HepG2 (cell line): ENCODE data around the gene SPART. TPM values are rescaled to one million over a fixed set of nuclear protein-coding genes. Genes with fewer than 3 reads are reported as not detected.

Experiments
- ATAC-seq: fragments of 200-7000 bp; cut with Tn5 transposase; 3 replicates; pipeline ENCODE4 v1.9.1; 2020; ENCODE audit warnings: mild to moderate bottlenecking, moderate library complexity
- BruUV-seq: library from RNA; stranded (reverse); fragments of 400-500 nt; replicated peaks from 2 replicates; lab custom pipeline; 2021; lab: Mats Ljungman, UMichigan
- CTCF ChIA-PET: fragments of 300-600 bp; formaldehyde crosslinking; extraction: SDS; loops from one replicate; lab custom pipeline; 2021; ENCODE audit warnings: low total read pairs, inconsistent platforms, low intra/inter-chr PET ratio; lab: Yijun Ruan, JAX
- POLR2A ChIA-PET: fragments of 350-600 bp; sonication (Branson Sonifier 250); formaldehyde crosslinking; loops from one replicate; lab custom pipeline; 2020; ENCODE audit warnings: antibody characterized with exemption, inconsistent platforms; lab: Yijun Ruan, JAX
- DNase-seq: peaks from one replicate; pipeline ENCODE4 v3.0.0-alpha.2; 2015; ENCODE audit warnings: low spot score
- FAIRE-seq: peaks from 3 replicates; lab custom pipeline; 2011; peaks lifted over from hg19 to GRCh38; lab: Jason Lieb, UNC
- H2AFZ ChIP-seq: one replicate; pipeline ENCODE4 v1.6.1; 2011; ENCODE audit warnings: low read length, inconsistent platforms
- H3K27ac ChIP-seq: fragments of 300-600 bp; 3 replicates; pipeline ENCODE4 v1.8.0; 2011; ENCODE audit warnings: mixed run types, mild to moderate bottlenecking, mixed read lengths, low read length, inconsistent platforms; ENCODE audit not compliant: insufficient read depth; ENCODE audit errors: extremely low read length
- H3K27me3 ChIP-seq, 2 experiments: fragments of 200-600 bp in 1 of 2; 2 replicates in 1 of 2; 3 replicates in 1 of 2; pipeline versions ENCODE4 v1.6.0 to v1.8.0; 2011; ENCODE audit warnings: low read length in 2 of 2, mild to moderate bottlenecking in 2 of 2, moderate library complexity in 2 of 2, inconsistent platforms in 1 of 2; ENCODE audit not compliant: insufficient read depth in 2 of 2, control insufficient read depth in 1 of 2
- H3K36me3 ChIP-seq, 2 experiments: fragments of 200-600 bp in 1 of 2; replicated peaks in 1 of 2; 2 replicates in 1 of 2; 3 replicates in 1 of 2; pipeline versions ENCODE4 v1.5.1 to v1.8.0; 2011; ENCODE audit warnings: low read length in 2 of 2, inconsistent platforms in 1 of 2; ENCODE audit not compliant: insufficient read depth in 2 of 2, control insufficient read depth in 1 of 2
- H3K4me1 ChIP-seq: 2 replicates; pipeline ENCODE4 v1.5.1; 2012; ENCODE audit warnings: low read length, inconsistent platforms; ENCODE audit not compliant: insufficient read depth
- H3K4me2 ChIP-seq: 2 replicates; pipeline ENCODE4 v1.6.0; 2011; ENCODE audit warnings: low read depth, low read length, inconsistent platforms
- H3K4me3 ChIP-seq, 3 experiments: fragments of 200-600 bp in 1 of 3; sonication (generic), shearing (Covaris generic) in 1 of 3; replicated peaks in 1 of 3; 2 replicates each; pipeline ENCODE4 v1.5.1; 2011 to 2016; ENCODE audit warnings: low read length in 3 of 3, inconsistent platforms in 2 of 3, low read depth in 2 of 3, mild to moderate bottlenecking in 2 of 3, control low read depth in 1 of 3, mixed read lengths in 1 of 3; ENCODE audit not compliant: insufficient read depth in 1 of 3
- H3K79me2 ChIP-seq: one replicate; pipeline ENCODE4 v1.6.1; 2011; ENCODE audit warnings: low read length, inconsistent platforms; ENCODE audit not compliant: insufficient read depth
- H3K9ac ChIP-seq: 2 replicates; pipeline ENCODE4 v1.6.0; 2011; ENCODE audit warnings: mild to moderate bottlenecking, low read depth, low read length, inconsistent platforms; ENCODE audit not compliant: insufficient read depth
- H3K9me3 ChIP-seq: 2 replicates; pipeline ENCODE4 v1.5.1; 2012; ENCODE audit warnings: mild to moderate bottlenecking, low read length
- H4K20me1 ChIP-seq: 2 replicates; pipeline ENCODE4 v1.6.0; 2011; ENCODE audit warnings: inconsistent platforms, mild to moderate bottlenecking, low read length, moderate library complexity; ENCODE audit not compliant: insufficient read depth
- CEBPZ ChIP-seq: IDR thresholded peaks from 2 replicates; pipeline ENCODE4 v1.6.1; 2012; ENCODE audit warnings: low read length, improper control_type of control experiment
- CENPX ChIP-seq: sonication (generic); formaldehyde crosslinking; IDR thresholded peaks from 2 replicates; pipeline ENCODE4 v1.9.0; 2021; ENCODE audit warnings: mild to moderate bottlenecking, missing genetic modification reagents, moderate library complexity
- EZH2 ChIP-seq: conservative IDR thresholded peaks from 2 replicates; pipeline ENCODE4 v1.6.1; 2012; ENCODE audit warnings: mild to moderate bottlenecking, low read depth, low read length, moderate library complexity
- HDAC6 ChIP-seq: fragments of 200-600 bp; sonication (generic); IDR thresholded peaks from 2 replicates; pipeline ENCODE4 v1.7.0; 2017; ENCODE audit warnings: mild to moderate bottlenecking, antibody characterized with exemption, low read length, low read depth
- KAT8 ChIP-seq: IDR thresholded peaks from 2 replicates; pipeline ENCODE4 v1.6.1; 2016; ENCODE audit warnings: missing genetic modification reagents, missing compliant biosample characterization
- KDM6A ChIP-seq: IDR thresholded peaks from 2 replicates; pipeline ENCODE4 v1.6.1; 2016; ENCODE audit warnings: low read depth
- PCBP1 ChIP-seq: fragments of 200-400 bp; formaldehyde crosslinking; IDR thresholded peaks from 2 replicates; pipeline ENCODE4 v1.6.1; 2017; ENCODE audit warnings: mild to moderate bottlenecking, low read depth, low read length, borderline replicate concordance
- PHF20 ChIP-seq: sonication (generic); formaldehyde crosslinking; IDR thresholded peaks from 2 replicates; pipeline ENCODE4 v1.5.0; 2020; ENCODE audit warnings: mild to moderate bottlenecking, missing genetic modification reagents
- SNAI1 ChIP-seq: sonication (generic); formaldehyde crosslinking; IDR thresholded peaks from 2 replicates; pipeline ENCODE4 v1.5.0; 2020; ENCODE audit warnings: mild to moderate bottlenecking, missing genetic modification reagents, borderline replicate concordance
- ZHX1 ChIP-seq: sonication (generic); formaldehyde crosslinking; IDR thresholded peaks from 2 replicates; pipeline ENCODE4 v1.8.1; 2022; ENCODE audit warnings: low read depth, mild to moderate bottlenecking, missing genetic modification reagents
- ZKSCAN5 ChIP-seq: sonication (generic); formaldehyde crosslinking; IDR thresholded peaks from 2 replicates; pipeline ENCODE4 v1.5.1; 2020; ENCODE audit warnings: mild to moderate bottlenecking, missing genetic modification reagents
- ZXDC ChIP-seq: sonication (generic); formaldehyde crosslinking; IDR thresholded peaks from 2 replicates; pipeline ENCODE4 v1.5.0; 2020; ENCODE audit warnings: mild to moderate bottlenecking, missing genetic modification reagents
- WGBS: methylation state at CpG from one replicate; pipeline ENCODE4 v1.1.6; 2017; ENCODE audit warnings: low lambda C conversion rate; 5-methylcytosine and 5-hydroxymethylcytosine counted together
- in situ Hi-C: cut with HindIII; loops from 2 replicates; pipeline ENCODE4 v1.10.0; 2017; ENCODE audit warnings: low pct_unique_long_range_greater_than_20kb; ENCODE audit not compliant: extremely low pct_ligation_motif_present
- intact Hi-C: fragments of 100-400 bp; cut with micrococcal nuclease; formaldehyde crosslinking; loops from one replicate; pipeline ENCODE4 v1.10.0; 2022; ENCODE audit not compliant: unreplicated experiment
- polyA plus RNA-seq, 8 experiments: library from polyadenylated mRNA; depleted of rRNA in 3 of 8; stranded (reverse) in 7 of 8; unstranded in 1 of 8; fragments of >200 nt; fragmentation: Illumina TruSeq in 4 of 8; extraction: Trizol in 4 of 8; gene quantifications; 2 replicates each; pipeline versions ENCODE4 v1.2.1 to v1.2.3, GENCODE V29; 2011 to 2016; ENCODE audit warnings: low read depth in 4 of 8, missing spikeins in 1 of 8, mixed read lengths in 1 of 8; ENCODE audit not compliant: insufficient read depth in 1 of 8
- total RNA-seq, 5 experiments: library from RNA; depleted of rRNA; stranded (reverse); fragments of >200 nt; fragmentation: Illumina TruSeq; extraction: Trizol; gene quantifications; 2 replicates each; pipeline ENCODE4 v1.2.3, GENCODE V29; 2016; ENCODE audit warnings: low read depth in 1 of 5

The SPART gene
- total and polyA plus RNA-seq, 2 of the 13 experiments (the other 11 are each of a cell fraction or from before 2014, with no cell fraction given): 8.9 to 28.8 TPM

- TF ChIP-seq CEBPZ (no peak), PCBP1 (no peak), KAT8 (CRISPR knock-in tag) (no peak), ZHX1 (CRISPR knock-in tag) (no peak)
- TF ChIP-seq, all 625 proteins: peak for 0
These were observed 35.6 kb downstream of the SPART start (continued) for GRCh38 chr13:36310417-36311108.

GRCh38 chr13:36302289-36302688, 43.9 kb downstream of the SPART start:
- no TSS peak for BruUV-seq
- Histone ChIP-seq H3K27me3 (peaks cover 0 to 6% of the 10 kb centered on the region in 2 experiments; a peak in 3 of 5 replicates), H2AFZ (no peak overlapping the region), H3K36me3 (no peaks in the 10 kb centered on the region), H3K4me1 (no peaks in the 10 kb centered on the region), H3K27ac (no peak overlapping the region), H3K9me3 (no peaks in the 10 kb centered on the region), H3K79me2 (no peaks in the 10 kb centered on the region), H4K20me1 (no peaks in the 10 kb centered on the region), H3K9ac (no peak overlapping the region), H3K4me2 (no peak overlapping the region), H3K4me3 (no peak overlapping the region)
- WGBS: 50% methylated on average over 3 of the region's 3 CpGs
- no peak for TF ChIP-seq KDM6A
- TF ChIP-seq PHF20 (CRISPR knock-in tag): no peak
- TF ChIP-seq ZKSCAN5 (CRISPR knock-in tag): no peak
- TF ChIP-seq ZXDC (CRISPR knock-in tag): no peak
- no peak for TF ChIP-seq CENPX (CRISPR knock-in tag)
- no peak for TF ChIP-seq SNAI1 (CRISPR knock-in tag)
- TF ChIP-seq EZH2: no peak
- TF ChIP-seq HDAC6: no peak
- DNase-seq (no peak), ATAC-seq (no peak), FAIRE-seq (no peak)
- ChIA-PET CTCF (no interaction called here), POLR2A (no interaction called here)
- intact Hi-C loops (no loop called here), in situ Hi-C loops (no loop called here)
